Measurements from ENCODE around the gene SLC52A3.
"Not testable (repeated sequence)": the region's sequence is repeated elsewhere in the genome, so short reads cannot be mapped to it uniquely, and the experiment has no call there.

Gene SLC52A3

DNA sequence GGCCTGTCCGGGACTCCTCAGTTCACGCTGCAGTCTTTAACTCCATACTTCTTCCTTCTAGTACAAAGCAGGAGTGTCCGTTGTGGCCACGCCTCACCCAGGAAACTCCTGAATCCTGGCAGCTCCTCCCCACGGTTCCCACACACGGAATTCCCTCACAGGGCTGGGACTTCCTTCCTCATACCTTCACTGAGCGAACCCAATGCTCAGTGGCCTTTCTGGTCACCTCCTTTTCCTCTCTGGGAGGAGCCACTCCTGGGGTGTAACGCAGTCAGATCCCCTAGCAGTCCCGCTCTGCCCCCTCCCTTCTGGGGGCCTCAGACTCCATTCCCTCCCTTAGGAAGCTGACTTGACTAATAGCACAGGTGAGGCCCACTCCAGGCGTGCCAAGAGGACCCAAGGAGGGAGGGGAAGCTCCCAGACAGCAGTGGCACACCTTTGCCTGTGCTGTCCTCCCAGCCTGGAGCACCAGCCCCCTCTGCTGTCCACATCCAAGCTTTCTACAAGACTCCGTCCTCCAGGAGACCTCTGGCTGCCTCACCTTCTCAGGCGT, at the start of gene SLC52A3:
TSS of gene SLC52A3 (minus strand) at position 75 of the 553 bp plus-strand sequence. CDS start 2,726 bp downstream, outside the sequence.
- Mint-ChIP-seq H3K27me3 (peaks cover 41% of the 10 kb centered on the region), H3K36me3 (no peaks in the 10 kb centered on the region), H3K27ac (no peak within 1 kb of the TSS), H3K9me3 (no peaks in the 10 kb centered on the region), H3K4me3 (no peak within 1 kb of the TSS), H3K4me1 (no peaks in the 10 kb centered on the region)
- no peak for ATAC-seq

DNA sequence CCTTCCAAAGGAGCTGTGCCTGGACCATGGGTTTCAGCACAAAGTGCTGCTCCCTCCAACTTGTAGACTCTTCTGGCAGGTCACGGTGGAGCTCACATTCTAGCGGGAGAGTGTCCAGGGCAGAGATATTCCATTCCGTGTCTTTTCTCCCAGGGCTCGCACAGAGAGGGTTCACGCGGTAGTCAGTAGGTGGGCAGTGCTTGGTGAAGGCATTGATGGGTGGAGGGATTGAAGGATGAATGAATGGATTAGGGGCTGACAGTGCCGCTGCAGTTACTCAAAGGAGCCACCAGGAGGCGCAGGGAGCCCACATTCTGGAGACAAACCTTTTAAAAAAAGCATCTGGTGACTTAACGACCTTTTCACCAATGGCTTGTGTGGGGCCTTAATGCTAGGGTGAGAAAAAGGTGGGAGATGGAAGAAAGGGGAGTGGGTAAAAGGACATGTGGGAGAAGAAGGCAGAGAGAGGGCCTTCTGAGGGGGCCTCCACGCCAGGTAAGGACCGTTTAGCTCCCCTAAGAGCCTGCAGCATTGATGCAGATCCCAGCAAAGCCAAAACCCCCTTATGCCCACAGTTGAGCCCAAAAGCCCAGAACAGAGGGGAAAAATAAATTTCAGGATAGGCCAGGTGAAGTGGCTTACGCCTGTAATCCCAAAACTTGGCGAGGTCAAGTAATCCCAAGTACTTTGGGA, 47.8 kb upstream of the SLC52A3 start:
- ATAC-seq: peak; percentile 39
- no peaks in the 10 kb centered on the region for H3K9me3 Mint-ChIP-seq
- peaks cover 12% of the 10 kb centered on the region for H3K4me1 Mint-ChIP-seq
- H3K36me3 Mint-ChIP-seq: no peaks in the 10 kb centered on the region
- peaks cover 37% of the 10 kb centered on the region for H3K27me3 Mint-ChIP-seq
- H3K4me3 Mint-ChIP-seq: no peak overlapping the region
- no peak overlapping the region for H3K27ac Mint-ChIP-seq

DNA sequence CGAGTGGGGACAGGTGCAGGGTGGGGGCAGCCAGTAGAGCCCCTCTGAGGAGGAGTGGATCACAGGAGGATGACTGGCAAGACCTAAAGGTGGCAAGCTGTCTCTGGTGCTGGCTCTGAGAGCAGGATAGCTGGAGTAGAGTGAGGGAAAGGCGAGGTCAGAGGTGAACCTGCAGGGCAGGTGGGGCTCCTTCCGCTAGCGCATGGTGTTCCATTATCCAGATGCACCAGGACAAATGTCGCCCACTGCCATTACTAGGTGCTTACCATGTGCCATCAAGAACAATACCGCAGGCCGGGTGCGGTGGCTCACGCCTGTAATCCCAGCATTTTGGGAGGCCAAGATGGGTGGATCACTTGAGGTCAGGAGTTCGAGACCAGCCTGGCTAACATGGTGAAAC, 46.9 kb upstream of the SLC52A3 start:
- H3K4me3 Mint-ChIP-seq: no peak overlapping the region
- no peaks in the 10 kb centered on the region for H3K9me3 Mint-ChIP-seq

DNA sequence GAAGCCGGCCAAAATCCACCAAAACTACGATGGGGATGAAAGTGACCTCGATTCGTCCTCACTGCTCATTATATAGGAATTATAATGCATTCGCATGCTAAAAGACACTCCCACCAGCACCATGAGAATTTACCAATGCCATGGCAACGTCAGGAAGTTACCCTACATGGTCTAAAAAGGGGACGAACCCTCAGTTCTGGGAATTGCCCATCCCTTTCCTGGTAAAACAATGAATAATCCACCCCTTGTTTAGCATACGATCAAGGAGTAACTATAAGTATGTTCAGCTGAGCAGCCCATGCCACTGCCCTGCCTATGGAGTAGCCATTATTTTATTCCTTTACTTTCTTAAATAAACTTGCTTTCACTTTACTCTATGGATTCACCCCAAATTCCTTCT, 45.1 kb upstream of the SLC52A3 start:
- Mint-ChIP-seq H3K27ac (no peak overlapping the region), H3K4me1 (peaks cover 7% of the 10 kb centered on the region), H3K36me3 (no peaks in the 10 kb centered on the region), H3K9me3 (no peaks in the 10 kb centered on the region), H3K4me3 (no peak overlapping the region), H3K27me3 (peaks cover 56% of the 10 kb centered on the region)
- ATAC-seq: no peak

More for the DNA sequence above, 46.9 kb upstream of the SLC52A3 start:
- Mint-ChIP-seq H3K36me3 (no peaks in the 10 kb centered on the region), H3K27ac (no peak overlapping the region), H3K4me1 (peaks cover 12% of the 10 kb centered on the region), H3K27me3 (peaks cover 45% of the 10 kb centered on the region)
- no peak for ATAC-seq

DNA sequence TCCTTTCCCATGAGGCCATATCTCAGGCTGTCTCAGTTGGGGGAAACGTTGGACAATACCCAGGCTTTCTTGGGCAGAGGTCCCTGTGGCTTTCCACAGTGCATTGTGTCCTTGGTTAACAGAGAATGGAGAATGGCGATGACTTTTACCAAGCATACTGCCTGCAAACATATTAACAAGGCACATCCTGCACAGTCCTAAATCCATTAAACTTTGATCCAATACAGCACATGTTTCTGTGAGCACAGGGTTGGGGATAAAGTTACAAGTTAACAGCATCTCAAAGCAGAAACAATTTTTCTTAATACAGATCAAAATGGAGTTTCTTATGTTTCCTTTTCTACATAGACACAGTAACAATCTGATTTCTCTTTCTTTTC, 44.1 kb upstream of the SLC52A3 start:
- H3K36me3 Mint-ChIP-seq, ATAC-seq, H3K4me3 Mint-ChIP-seq, H3K4me1 Mint-ChIP-seq, H3K9me3 Mint-ChIP-seq, H3K27ac Mint-ChIP-seq: not testable (repeated sequence)
- peaks cover 56% of the 10 kb centered on the region for H3K27me3 Mint-ChIP-seq

DNA sequence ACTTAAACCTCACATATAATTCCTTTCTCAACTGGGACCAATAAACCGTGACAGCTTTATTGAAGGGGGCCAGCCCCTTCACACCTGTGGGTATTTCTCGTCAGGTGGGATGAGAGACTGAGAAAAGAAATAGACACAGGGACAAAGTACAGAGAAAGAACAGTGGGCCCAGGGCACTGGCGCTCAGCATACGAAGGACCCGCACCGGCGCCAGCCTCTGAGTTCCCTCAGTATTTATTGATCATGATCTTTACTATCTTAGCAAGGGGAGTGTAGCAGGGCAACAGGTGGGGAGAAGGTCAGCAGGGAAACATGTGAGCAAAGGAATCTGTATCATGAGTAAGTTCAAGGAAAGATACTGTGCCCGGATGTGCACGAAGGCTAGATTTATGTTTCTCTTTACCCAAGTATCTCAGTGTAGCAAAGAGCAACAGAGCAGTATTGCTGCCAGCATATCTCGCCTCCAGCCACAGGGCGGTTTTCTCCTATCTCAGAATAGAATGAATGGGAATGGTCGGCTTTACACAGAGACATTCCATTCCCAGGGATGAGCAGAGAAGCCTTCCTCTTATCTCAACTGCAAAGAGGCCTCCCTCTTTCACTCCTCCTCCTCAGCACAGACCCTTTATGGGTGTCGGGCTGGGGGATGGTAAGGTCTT, 43.6 kb upstream of the SLC52A3 start:
- H3K27me3 Mint-ChIP-seq: peaks cover 56% of the 10 kb centered on the region
- ATAC-seq, H3K4me1 Mint-ChIP-seq, H3K9me3 Mint-ChIP-seq, H3K4me3 Mint-ChIP-seq, H3K36me3 Mint-ChIP-seq, H3K27ac Mint-ChIP-seq: not testable (repeated sequence)

DNA sequence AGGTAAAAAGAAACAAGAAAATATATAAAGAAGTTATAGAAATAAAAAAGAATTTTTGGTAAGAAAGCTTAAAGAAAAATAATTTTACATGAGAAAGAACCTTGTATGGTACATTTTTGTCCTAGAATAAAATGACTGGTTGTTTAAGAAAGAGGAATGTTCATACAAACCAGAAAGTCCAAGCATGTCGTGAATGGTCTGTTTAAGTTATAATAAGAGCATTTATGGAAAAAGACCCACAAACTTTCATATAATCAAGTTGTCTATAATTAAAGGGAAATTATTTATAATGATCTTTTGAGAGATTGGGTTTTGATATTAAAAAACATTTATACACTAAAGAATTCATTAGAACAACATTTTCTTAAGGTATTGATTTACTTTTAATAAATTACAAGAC, 37.4 kb upstream of the SLC52A3 start:
- H3K4me1 Mint-ChIP-seq: no peaks in the 10 kb centered on the region
- peaks cover 3% of the 10 kb centered on the region for H3K9me3 Mint-ChIP-seq
- H3K36me3 Mint-ChIP-seq: no peaks in the 10 kb centered on the region
- peaks cover 26% of the 10 kb centered on the region for H3K27me3 Mint-ChIP-seq
- no peak overlapping the region for H3K27ac Mint-ChIP-seq
- no peak overlapping the region for H3K4me3 Mint-ChIP-seq
- no peak for ATAC-seq

DNA sequence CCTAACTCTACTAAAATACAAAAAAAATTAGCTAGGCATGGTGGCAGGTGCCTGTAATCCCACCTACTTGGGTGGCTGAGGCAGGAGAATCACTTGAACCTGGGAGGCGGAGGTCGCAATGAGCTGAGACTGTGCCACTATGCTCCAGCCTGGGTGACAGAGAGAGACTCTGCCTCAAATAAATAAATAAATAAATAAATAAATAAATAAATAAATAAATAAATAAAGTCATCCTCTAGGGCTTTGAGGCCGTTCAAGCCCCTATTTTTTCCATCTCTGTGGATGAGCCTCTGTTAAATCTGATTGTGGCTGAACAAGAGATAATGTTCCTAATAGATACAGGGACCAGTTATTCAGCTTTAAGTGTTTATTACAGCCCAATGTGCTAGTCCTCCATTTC, 33.4 kb upstream of the SLC52A3 start:
- H3K27ac Mint-ChIP-seq: no peak overlapping the region
- H3K4me1 Mint-ChIP-seq: no peaks in the 10 kb centered on the region
- peaks cover 3% of the 10 kb centered on the region for H3K9me3 Mint-ChIP-seq
- H3K4me3 Mint-ChIP-seq: no peak overlapping the region
- peaks cover 31% of the 10 kb centered on the region for H3K27me3 Mint-ChIP-seq
- no peak for ATAC-seq
- H3K36me3 Mint-ChIP-seq: no peaks in the 10 kb centered on the region

DNA sequence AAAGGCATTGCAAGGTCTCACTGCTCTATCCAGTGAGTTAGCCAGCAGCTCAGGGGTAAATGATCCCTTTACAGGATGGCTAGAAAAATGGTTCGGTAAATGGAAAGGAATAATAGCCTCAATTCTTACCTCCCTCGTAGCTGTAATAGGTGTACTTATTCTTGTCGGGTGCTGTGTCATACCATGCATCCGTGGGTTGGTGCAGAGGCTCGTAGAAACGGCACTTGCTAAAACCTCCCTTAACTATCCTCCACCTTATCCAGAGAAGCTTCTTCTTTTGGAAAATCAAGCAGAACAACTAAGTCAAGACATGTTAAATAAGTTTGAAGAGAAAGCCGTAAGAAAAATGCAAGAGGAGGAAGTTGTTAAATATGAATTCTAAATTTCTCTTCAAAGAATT, 31.7 kb upstream of the SLC52A3 start:
- H3K27me3 Mint-ChIP-seq: peaks cover 31% of the 10 kb centered on the region
- not testable (repeated sequence) for H3K9me3 Mint-ChIP-seq, H3K27ac Mint-ChIP-seq, ATAC-seq, H3K36me3 Mint-ChIP-seq, H3K4me1 Mint-ChIP-seq, H3K4me3 Mint-ChIP-seq

DNA sequence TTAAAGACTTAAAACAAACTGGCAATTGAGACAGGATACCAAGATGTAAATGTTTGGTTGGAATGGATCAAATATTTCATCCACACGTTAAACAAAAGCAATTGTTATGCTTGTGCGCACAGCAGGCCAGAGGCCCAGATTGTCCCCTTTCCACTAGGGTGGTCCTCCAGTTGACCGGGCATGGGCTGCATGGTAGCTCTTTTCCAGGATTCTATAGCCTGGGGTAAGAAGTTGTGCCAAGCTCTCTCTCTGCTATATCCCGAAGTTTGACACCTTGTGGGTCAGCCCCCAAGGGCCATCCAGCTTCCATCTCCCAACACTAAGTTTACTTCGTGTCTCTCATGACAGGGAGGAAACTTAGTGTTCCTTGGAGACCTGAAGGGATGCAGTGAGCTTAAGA, 30.4 kb upstream of the SLC52A3 start:
- not testable (repeated sequence) for H3K4me3 Mint-ChIP-seq, H3K27ac Mint-ChIP-seq, H3K9me3 Mint-ChIP-seq, ATAC-seq, H3K4me1 Mint-ChIP-seq, H3K36me3 Mint-ChIP-seq
- H3K27me3 Mint-ChIP-seq: peaks cover 43% of the 10 kb centered on the region

DNA sequence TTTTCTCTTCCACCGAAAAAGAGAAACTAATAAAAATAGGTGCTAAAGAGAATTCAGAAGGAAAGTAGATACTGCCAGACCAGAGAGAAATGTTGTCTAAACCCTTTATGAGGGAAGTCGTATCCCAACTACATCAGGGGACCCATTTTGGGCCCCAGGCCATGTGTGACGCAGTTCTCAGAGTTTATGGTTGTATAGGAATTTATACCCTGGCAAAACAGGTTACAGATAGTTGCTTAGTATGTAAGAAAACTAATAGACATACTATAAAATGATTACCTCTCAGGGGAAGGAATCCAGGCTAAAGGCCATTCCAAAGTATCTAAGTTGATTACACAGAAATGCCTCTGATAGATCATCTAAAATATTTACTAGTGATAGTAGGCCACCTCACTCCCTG, 28.6 kb upstream of the SLC52A3 start:
- ATAC-seq: no peak
- Mint-ChIP-seq H3K27me3 (peaks cover 58% of the 10 kb centered on the region), H3K4me3 (no peak overlapping the region), H3K4me1 (no peaks in the 10 kb centered on the region), H3K9me3 (peaks cover 5% of the 10 kb centered on the region), H3K36me3 (peaks cover 2% of the 10 kb centered on the region), H3K27ac (no peak overlapping the region)

DNA sequence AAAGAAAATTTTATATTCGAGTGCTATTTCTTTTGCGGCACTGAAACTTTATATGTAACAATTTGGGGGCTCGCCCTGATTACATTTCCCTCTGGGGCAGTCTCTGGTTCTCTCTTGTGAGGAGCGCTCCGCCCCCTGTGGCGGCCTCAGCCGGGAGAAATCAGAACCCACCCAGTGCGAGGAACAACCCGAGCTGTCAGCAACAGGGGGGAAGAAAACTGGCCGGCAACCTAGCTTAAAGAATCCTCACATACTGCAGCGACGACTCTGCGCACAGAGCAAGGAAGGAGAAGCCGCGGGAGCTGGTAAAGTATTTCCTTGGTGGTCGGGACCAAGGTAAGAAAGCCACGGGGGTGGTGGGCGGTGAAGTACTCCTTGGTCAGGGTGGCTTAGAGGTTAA, 23.9 kb upstream of the SLC52A3 start:
- H3K4me3 Mint-ChIP-seq: no peak overlapping the region
- H3K9me3 Mint-ChIP-seq: peaks cover 8% of the 10 kb centered on the region
- peaks cover 6% of the 10 kb centered on the region for H3K36me3 Mint-ChIP-seq
- no peak for ATAC-seq
- peaks cover 62% of the 10 kb centered on the region for H3K27me3 Mint-ChIP-seq
- H3K4me1 Mint-ChIP-seq: no peaks in the 10 kb centered on the region
- H3K27ac Mint-ChIP-seq: no peak overlapping the region

DNA sequence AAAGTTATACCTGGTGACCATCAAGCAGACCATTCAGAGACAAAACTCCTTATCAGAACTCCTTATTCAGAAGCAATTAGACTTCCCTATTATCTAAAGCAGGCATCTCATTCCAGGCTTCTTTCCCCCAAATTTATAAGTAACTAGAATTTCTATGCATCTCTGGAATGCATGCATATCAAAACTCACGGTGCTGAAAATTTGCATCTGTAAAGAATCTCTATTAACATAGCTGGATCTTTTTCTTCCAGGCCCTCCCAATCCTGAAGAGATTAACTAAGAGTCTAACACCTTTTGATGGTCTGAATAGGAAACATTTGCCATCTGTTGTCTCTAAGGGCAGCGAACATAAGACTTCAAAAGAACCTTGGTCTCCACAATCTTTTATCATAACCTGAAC, 22.8 kb upstream of the SLC52A3 start:
- Mint-ChIP-seq H3K36me3 (peaks cover 6% of the 10 kb centered on the region), H3K4me1 (no peaks in the 10 kb centered on the region), H3K27ac (no peak overlapping the region), H3K27me3 (peaks cover 71% of the 10 kb centered on the region), H3K9me3 (peaks cover 8% of the 10 kb centered on the region), H3K4me3 (no peak overlapping the region)
- no peak for ATAC-seq

DNA sequence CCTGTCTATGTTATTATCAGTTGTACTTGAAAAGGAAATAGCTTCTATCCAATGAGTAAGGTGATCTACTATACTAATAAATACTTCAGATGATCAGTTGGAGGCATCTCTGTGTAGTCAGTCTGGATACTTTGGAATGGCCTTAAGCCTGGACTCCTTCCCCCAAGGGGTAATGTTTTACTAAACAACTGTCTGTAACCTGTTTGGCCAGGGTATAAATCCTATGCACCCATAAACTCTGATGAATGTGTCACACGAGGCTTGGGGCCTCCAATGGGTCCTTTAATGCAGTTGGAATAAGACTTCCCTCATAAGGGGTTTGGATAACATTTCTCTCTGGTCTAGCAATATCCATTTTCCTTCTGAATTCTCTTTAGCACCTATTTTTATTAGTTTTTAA, 19.5 kb upstream of the SLC52A3 start:
- Mint-ChIP-seq H3K4me3 (no peak overlapping the region), H3K36me3 (peaks cover 10% of the 10 kb centered on the region), H3K4me1 (no peaks in the 10 kb centered on the region), H3K27ac (no peak overlapping the region), H3K27me3 (peaks cover 51% of the 10 kb centered on the region), H3K9me3 (peaks cover 16% of the 10 kb centered on the region)
- no peak for ATAC-seq

DNA sequence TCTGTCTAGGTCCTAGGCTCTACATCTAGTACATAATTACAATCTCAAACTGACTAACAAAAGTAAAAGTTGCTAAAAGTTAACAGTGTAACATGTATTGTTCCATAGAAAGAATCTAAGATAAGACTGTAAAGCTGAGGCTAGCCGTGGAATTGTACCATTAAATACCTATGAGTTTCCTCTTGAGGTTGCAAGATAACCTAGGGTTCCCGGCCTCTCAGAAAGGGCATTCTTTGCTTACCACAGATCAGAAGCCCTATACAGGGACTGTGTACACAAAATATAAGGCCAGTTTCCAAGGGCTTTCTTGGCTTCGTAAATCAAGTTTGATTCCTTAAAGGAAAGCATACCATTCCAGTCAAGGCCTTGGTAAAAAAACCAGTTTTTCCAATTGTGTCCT, 11.5 kb upstream of the SLC52A3 start:
- ATAC-seq: no peak
- Mint-ChIP-seq H3K9me3 (peaks cover 12% of the 10 kb centered on the region), H3K27ac (no peak overlapping the region), H3K27me3 (peaks cover 16% of the 10 kb centered on the region), H3K4me1 (no peaks in the 10 kb centered on the region), H3K4me3 (no peak overlapping the region), H3K36me3 (peaks cover 4% of the 10 kb centered on the region)

DNA sequence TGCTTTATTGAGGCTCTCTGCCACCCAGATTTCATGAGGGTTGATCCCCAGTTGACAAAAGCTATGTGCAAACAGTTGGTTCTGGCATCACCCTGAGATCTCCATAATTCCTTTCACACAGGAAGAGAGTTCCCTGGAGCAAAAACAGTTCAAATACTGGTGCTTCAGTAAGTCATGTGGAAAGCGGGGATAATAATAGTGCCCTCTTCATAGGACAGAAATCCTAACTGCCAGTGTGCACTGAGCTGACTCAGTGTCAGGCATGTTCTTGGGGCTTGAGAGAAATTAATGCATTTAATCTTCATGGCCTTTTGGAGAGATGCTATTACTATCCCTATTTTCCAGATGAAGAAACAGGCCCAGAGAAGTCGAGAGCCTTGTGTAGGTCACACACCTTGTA, 7.9 kb upstream of the SLC52A3 start:
- Mint-ChIP-seq H3K4me3 (no peak overlapping the region), H3K27ac (no peak overlapping the region), H3K9me3 (no peaks in the 10 kb centered on the region), H3K4me1 (no peaks in the 10 kb centered on the region), H3K27me3 (peaks cover 51% of the 10 kb centered on the region), H3K36me3 (no peaks in the 10 kb centered on the region)
- ATAC-seq: no peak

Measured in stimulated activated memory B cell treated with anti-CD40 and anti-IgM and Interleukin-4, amounts not matched to agents 10 μg/mL and 1 μg/mL and 100 μg/mL, for 72 hours (primary cell).